ENCODE results near the gene PRPSAP2. TPM values are rescaled to one million over a fixed set of nuclear protein-coding genes. Genes with fewer than 3 reads are reported as not detected.

PRPSAP2 gene
- total and polyA plus RNA-seq, 2 of the 4 experiments (the other 2 are of a cell fraction) = 22.9 to 28.1 TPM

GRCh38 chr17:18891541-18891940, 33.6 kb downstream of the PRPSAP2 start:
- no peak for DNase-seq
- Histone ChIP-seq H2AFZ (replicated peaks; ENCODE audit: low read length, poor library complexity) (no peak overlapping the region), H3K9me1 (ENCODE audit: insufficient read depth, low read length) (no peaks in the 10 kb centered on the region), H4K20me1 (ENCODE audit: insufficient read depth, low read length) (peaks cover 3% of the 10 kb centered on the region; the same call in 1 of the 2 replicates), H2AK9ac (replicated peaks; ENCODE audit: low read depth, low read length, poor library complexity) (no peak overlapping the region), H3K27ac (ENCODE audit: insufficient read depth, low read length) (no peak overlapping the region), H2BK5ac (ENCODE audit: low read depth, low read length, poor library complexity, severe bottlenecking) (no peak overlapping the region), H3K36me3 (ENCODE audit: control insufficient read depth, insufficient read depth, low read length) (peaks cover 23% of the 10 kb centered on the region), H3K4me2 (ENCODE audit: low read depth, low read length) (no peak overlapping the region), H3K23ac (ENCODE audit: low read depth, low read length) (no peak overlapping the region), H3K4me1 (ENCODE audit: control insufficient read depth, insufficient read depth, low read length) (no peaks in the 10 kb centered on the region), H4K5ac (ENCODE audit: low read depth, low read length) (no peak overlapping the region), H3K14ac (replicated peaks; ENCODE audit: low read depth, low read length) (no peak overlapping the region), H3K4me3 (ENCODE audit: insufficient read depth, low read depth, low read length) (no peak overlapping the region), H3K56ac (ENCODE audit: extremely low read depth, insufficient read depth, low read length) (no peak overlapping the region), H3K4ac (ENCODE audit: low read depth, low read length) (no peak overlapping the region), H2BK15ac (ENCODE audit: low read depth, low read length) (no peak overlapping the region), H3K27me3 (ENCODE audit: control insufficient read depth, insufficient read depth, low read length) (no peaks in the 10 kb centered on the region), H4K8ac (ENCODE audit: low read depth in 2 of 2, low read length in 2 of 2) (no peak overlapping the region), H3K18ac (ENCODE audit: low read depth, low read length) (no peak overlapping the region), H2BK20ac (ENCODE audit: low read depth, low read length) (no peak overlapping the region), H3K9ac (ENCODE audit: low read depth, low read length) (no peak overlapping the region), H2BK120ac (ENCODE audit: low read depth, low read length) (no peak overlapping the region), H2AK5ac (ENCODE audit: low read depth, low read length) (no peak overlapping the region), H3K9me3 (ENCODE audit: control insufficient read depth, insufficient read depth, low read length) (no peaks in the 10 kb centered on the region), H3K79me1 (ENCODE audit: low read depth in 1 of 2, low read length in 2 of 2) (peaks cover 0 to 3% of the 10 kb centered on the region in 2 experiments; a peak in 2 of 4 replicates), H4K91ac (ENCODE audit: insufficient read depth, low read depth, low read length) (no peak overlapping the region)
- ChIA-PET POLR2A (ENCODE audit: unreplicated experiment) (no interaction called here), CTCF (no interaction called here)
- TF ChIP-seq MAFK (IDR thresholded peaks at IDR 0.05; ENCODE audit: low read depth, low read length) = no peak
- in situ Hi-C loops (cut with MboI; ENCODE audit: low sequenced_read_pairs) = no loop called here
- ATAC-seq (ENCODE audit: low read depth) = no peak
- 80% methylated on average over 1 of the region's 6 CpGs; no CpG with 5 or more reads in 1 of the 2 experiments for WGBS, 2 experiments (ENCODE audit: extremely low coverage in 2 of 2, insufficient read length in 1 of 2)
- BruUV-seq (replicated peaks) = no TSS peak
- intact Hi-C loops (cut with micrococcal nuclease) = no loop called here
- dilution Hi-C loops (cut with HindIII; ENCODE audit: low sequenced_read_pairs, unreplicated experiment) = no loop called here
